ENCODE results near the gene ZNF670. TPM values are rescaled to one million over a fixed set of nuclear protein-coding genes. Genes with fewer than 3 reads are reported as not detected.

The ZNF670 gene
- 1.4 and 2.1 TPM in 2 replicates for total RNA-seq

GRCh38 chr1:247078258-247079140 lies at the start of gene ZNF670:
ZNF670 (minus strand) TSS chr1:247078811; CDS start chr1:247078596, 215 bp downstream.

GRCh38 chr1:247103859-247104591 lies 25.4 kb upstream of the ZNF670 start, which contains the start of gene ZNF669:
ZNF669 (minus strand) TSS chr1:247104356; CDS start chr1:247104199, 157 bp downstream.

Other genes starting within 250 kb of the ZNF670 start
- 17.6 and 19.0 TPM in 2 replicates for gene AHCTF1, start 146.9 kb downstream of the ZNF670 start, total RNA-seq
- 0.65 and 0.71 TPM in 2 replicates for gene ZNF695, start 70.8 kb downstream of the ZNF670 start, total RNA-seq
- gene ZNF669, start 25.5 kb upstream of the ZNF670 start, total RNA-seq = 5.8 and 6.8 TPM in 2 replicates
- gene ZNF124, start 93.2 kb upstream of the ZNF670 start, total RNA-seq = 37.1 and 39.8 TPM in 2 replicates
- gene VN1R5, start 177.3 kb upstream of the ZNF670 start, total RNA-seq = not detected in 2 replicates